Stimulated activated CD4-positive, alpha-beta T cell treated with anti-CD3 and anti-CD28 coated beads, Interleukin-1b, Interleukin-23, amount 100 ng/mL, for 4 hours (primary cell): ENCODE data around the gene VPS52.
A peak's percentile ranks its signal among the peaks of the same experiment; 100 is the strongest.

Experiments
- DNase-seq, 2 donors: peaks; one replicate each; pipeline ENCODE4 v3.0.0-alpha.2; 2020; ENCODE audit warnings: low read depth in 2 of 2

The VPS52 gene

DNA sequence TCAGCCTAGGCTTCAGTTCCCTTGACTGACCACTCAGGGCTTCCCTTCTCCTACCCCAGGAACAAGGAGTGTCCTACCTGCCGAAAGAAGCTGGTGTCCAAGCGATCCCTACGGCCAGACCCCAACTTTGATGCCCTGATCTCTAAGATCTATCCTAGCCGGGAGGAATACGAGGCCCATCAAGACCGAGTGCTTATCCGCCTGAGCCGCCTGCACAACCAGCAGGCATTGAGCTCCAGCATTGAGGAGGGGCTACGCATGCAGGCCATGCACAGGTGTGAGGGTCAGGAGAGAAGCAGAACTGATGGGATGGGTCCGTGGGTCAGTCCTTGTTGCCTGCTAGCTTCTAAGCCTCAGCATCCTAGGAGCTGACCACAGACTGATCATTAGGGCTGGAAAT, 61.8 kb downstream of the VPS52 start:
- no peak for DNase-seq

DNA sequence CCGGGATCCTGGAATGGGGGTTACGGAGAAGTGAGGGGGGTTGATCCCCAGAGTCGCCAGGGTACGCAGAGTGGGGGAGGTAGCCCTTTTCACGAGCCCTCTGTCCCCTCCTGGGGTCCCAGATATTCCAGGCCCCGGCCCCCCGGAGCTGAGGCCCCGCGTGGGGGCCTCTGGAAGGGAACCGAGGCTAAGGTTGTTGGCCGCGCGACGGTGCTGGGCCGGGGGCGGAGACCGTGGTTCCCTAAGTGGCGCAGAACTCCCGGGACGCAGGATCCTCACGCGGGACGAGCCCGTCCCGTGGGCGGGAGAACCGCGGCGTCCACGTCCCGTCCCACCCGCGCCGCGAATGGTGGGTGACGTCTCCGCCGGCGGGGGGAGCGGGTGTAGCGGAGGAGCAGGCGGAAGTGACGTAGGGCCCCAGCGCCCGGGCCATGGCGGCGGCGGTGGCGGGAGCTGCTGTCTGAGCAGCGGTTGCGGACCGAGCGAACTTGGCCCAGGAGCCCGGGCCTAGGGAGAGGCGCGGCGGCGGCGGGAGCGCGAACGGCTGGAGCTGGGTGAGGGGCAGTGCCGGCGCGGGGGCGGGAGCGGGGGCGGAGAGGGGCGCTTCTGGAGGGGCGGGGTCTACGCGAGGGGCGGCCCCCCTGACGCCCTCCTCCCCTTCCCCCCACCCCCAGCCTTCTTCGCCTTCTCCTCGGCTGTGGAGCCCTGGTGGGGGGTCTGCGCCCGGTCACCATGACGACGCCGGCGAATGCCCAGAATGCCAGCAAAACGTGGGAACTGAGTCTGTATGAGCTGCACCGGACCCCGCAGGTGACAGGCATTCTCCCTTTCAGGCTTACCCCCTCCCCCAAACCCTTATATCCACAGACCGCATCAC, 63.3 kb downstream of the VPS52 start, which contains the start of gene RING1:
RING1 (plus strand) TSS at position 410 of the 877 bp plus-strand sequence; CDS start at position 733, 323 bp downstream.
- peak; percentile 78 to 84 for DNase-seq

DNA sequence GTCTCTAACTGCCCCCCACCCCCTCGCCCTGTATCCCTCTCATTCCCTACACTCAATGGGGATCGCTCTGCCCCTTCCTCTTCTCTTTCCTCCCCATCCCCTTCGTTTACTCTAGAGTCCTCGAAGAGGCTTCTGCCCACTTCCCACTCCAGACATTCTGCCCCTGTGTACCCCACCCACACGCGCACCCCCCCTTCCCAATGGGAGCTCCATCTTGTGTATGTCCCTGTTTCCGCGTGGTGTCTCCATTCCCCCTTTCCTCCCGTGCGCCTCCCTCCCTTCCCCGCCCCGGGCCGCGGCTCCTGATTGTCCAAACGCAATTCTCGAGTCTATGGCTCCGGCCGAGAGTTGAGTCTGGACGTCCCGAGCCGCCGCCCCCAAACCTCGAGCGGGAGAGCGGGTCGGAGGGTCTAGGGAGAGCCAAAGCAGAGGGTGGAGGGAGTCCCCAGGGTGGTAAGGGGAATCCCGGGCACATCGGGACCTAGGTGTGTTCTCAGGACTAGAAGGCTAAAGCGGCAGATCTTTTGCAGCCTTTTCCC, 64.1 kb downstream of the VPS52 start:
- no peak for DNase-seq

DNA sequence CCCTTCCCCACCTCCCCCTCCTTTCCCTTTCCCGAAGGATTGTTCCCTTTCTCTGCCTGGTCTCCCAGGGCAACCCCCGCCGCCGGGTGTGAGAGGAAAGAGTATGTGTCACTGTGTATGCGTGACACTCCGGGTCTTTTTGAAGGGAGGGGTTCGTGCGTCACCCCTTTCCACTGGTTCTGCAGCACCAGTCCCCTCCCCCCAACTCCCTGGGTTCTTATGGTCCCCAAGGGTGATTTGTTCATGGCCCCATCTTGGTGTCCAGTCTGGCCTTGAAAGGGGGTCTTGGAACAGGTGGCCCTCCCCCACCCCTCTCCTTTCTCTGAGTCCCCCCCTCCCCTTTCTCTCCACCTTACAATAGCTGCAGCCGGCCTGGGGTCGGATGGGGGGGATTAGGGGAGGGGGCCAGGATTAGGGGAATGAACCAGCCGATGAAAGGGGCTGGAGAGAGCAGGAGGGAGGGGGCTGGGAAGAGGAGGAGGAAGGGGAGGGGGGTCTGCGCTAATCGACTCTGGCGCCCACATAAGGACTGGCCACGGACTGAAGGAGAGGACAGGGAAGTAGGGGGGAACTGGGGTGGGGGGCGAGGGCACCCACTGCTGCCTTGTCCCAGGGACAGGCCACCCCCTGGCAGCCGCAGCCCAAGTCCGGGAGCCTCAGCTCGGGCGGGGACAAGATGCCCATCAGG, 64.7 kb downstream of the VPS52 start:
- DNase-seq = no peak

DNA sequence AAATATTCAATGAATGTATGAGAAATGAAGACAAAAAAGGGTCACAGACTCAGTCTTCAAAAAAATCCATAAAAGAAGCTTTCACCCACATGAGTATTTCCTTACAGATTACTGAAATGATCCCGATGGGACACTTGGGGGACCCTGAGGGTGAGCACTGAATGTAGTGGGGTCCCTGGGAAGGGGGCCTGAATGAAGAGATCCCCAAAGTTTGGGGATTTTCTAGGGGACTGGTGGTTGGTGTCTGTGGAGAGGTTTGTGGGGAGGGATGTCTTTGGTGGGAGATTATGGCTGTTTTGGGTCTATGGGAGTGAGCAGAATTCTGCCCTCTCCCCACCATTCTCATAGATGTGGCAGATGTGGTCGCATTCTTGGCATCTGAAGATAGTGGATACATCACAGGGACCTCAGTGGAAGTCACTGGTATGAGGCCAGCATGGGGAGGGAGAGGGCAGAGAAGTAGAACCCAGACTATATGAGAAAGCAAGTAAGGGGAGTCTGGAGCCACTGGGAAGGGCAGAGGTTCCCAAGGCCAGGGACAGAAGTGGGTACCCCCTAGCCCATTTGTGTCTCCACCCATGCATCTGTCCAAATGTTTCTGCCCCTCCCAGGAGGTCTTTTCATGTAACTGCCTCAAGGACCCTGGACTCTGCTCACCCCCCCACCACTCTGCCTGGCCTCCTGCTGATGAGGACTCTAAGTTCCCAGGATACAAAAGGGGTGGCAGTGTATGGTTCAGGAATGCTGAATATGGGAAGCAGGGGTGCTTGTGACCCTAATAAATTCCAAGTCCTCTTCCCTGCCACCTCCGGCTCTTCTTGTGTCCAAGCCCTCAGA, 65.4 kb downstream of the VPS52 start:
- no peak for DNase-seq

DNA sequence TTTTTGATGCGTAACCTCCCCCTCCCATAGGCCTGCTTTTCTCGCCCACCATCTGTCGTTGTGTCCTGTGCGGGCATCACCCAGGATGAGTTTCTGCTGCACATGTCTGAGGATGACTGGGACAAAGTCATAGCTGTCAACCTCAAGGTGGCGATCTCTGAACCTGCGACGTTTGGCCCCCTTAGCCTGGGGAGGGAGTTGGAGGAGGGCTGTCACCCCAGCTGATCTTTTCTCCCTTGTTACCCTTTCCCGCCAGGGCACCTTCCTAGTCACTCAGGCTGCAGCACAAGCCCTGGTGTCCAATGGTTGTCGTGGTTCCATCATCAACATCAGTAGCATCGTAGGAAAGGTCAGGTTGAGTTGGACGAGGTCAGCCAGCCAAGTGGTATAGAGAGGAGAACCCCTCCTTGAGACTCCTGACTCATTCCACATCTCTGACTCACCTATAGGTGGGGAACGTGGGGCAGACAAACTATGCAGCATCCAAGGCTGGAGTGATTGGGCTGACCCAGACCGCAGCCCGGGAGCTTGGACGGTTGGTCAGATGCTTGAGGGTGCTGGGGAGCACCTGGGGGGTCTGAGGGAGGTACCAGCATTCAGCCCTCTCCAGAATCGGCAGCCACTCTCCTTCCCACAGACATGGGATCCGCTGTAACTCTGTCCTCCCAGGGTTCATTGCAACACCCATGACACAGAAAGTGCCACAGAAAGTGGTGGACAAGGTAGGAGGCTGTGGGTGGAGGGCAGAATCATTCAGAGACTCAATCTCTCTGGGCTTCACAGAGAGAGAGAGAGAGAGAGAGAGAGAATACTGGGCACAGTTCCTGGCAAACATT, 66.3 kb downstream of the VPS52 start:
- DNase-seq = no peak

DNA sequence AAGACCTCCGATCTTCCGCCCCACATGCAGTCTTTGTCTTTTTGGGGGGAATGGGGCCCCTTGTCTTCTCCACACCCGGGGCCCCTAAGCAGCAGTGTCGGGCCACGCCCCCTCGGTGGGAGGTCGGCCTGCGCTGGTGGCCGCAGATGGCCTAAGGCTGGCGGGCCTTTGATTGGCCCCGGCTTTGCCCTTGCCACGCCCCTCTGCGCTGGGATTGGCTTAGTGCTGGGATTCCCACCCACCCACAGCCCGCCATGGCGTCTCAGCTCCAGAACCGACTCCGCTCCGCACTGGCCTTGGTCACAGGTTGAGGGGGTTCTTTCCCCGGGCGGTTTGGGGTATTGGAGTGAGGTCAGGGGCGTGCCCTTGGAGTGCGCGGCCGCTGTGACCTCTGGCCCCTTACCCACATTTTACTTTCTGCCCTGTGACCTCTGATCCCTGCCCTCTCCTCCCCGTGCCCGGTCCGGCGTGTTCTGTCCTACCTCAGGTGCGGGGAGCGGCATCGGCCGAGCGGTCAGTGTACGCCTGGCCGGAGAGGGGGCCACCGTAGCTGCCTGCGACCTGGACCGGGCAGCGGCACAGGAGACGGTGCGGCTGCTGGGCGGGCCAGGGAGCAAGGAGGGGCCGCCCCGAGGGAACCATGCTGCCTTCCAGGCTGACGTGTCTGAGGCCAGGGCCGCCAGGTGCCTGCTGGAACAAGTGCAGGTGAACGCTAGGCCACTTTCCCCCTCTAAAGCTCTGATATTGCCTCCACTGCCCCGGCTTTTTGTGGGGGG, 67.1 kb downstream of the VPS52 start, which contains the start of gene HSD17B8:
HSD17B8 (plus strand) TSS at position 241 of the 776 bp plus-strand sequence; CDS start at position 255, 14 bp downstream.
- peak; percentile 80 to 91 for DNase-seq

DNA sequence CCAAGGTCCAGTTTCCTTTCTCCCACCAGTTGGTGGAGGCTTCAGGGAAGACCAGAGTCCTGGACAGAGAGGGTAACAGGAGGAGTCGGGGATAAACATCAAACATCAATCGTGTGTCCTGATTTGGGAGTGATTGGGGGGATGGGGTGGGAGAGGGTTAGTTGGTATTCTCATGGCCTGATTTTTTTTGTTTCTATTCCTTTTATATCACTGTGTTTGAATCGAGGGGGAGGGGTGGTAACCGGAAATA, 67.6 kb downstream of the VPS52 start:
- DNase-seq = no peak

DNA sequence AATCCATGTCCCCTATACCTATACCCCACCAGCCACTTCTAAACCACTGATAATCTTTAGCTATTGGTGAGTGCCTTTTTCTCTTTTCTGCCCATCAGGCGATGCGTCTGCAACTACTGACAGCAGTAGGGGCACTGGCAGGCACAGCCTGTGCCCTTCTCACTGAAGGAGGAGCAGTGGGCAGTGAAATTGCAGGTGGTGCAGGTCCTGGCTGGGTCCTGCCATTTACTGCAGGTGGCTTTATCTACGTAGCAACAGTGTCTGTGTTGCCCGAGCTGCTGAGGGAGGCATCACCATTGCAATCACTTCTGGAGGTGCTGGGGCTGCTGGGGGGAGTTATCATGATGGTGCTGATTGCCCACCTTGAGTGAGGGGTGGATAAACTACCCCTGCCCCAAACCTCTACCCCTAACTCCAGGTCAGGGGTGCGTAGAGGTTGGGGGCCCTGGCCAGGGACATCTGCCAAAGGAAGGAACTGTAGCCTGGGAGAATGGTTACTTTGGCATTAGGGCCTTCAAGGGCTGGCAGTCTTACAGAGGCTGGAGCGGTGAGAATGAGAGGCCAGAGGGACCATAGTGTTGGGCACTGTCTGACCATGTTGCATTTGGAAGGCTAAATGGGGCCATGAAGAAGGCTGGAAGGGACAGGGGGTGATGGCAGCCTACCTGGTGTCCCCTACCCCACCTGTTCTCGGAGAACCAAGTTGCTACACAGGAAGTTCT, 68.1 kb downstream of the VPS52 start:
- no peak for DNase-seq

DNA sequence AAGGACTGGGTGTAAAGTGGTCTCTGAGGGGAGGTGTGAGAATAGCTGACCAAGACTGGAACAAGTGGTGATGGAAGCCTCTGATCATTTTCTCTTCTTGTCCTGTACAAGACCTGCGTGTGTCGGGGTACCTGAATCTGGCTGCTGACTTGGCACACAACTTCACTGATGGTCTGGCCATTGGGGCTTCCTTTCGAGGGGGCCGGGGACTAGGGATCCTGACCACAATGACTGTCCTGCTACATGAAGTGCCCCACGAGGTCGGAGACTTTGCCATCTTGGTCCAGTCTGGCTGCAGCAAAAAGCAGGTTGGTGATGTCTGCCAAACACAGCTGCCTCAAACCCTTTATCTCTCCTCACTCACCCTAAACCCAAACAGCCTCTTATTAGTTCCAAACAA, 68.9 kb downstream of the VPS52 start:
- no peak for DNase-seq

DNA sequence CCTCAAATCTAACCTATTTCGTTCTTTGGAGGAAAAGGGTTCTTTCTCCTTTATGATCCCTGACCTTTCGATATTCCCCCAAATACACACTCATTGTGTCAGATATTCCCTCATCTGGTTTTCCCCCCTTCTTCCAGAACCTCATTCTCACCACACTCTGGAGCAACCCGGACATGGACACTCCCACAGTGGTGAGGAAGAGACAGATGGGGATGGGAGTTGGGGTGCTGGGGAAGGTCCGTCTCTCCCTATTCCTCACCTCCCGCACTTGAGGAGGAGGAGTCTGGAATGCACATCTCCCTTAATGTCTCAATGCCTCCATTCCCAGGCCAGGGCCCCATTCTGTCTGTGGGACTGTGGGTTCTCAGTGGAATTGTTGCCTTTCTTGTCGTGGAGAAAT, 69.7 kb downstream of the VPS52 start:
- DNase-seq = no peak

DNA sequence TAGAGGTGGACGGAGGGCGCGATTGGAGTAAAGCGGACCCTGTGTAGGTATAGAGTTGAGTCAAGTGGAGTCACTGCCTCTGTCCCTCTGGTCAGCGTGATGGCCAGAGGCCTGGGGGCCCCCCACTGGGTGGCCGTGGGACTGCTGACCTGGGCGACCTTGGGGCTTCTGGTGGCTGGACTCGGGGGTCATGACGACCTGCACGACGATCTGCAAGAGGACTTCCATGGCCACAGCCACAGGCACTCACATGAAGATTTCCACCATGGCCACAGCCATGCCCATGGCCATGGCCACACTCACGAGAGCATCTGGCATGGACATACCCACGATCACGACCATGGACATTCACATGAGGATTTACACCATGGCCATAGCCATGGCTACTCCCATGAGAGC, 70.5 kb downstream of the VPS52 start:
- DNase-seq = no peak
